NCI-H2029 (cell line): Measurements from ENCODE around the gene SERPING1.
"Not testable (repeated sequence)": the region's sequence is repeated elsewhere in the genome, so short reads cannot be mapped to it uniquely, and the experiment has no call there.

ENCODE experiments used
- DNase-seq: peaks from one replicate; lab custom pipeline; 2025; lab: John Stamatoyannopoulos, UW

The SERPING1 gene

DNA sequence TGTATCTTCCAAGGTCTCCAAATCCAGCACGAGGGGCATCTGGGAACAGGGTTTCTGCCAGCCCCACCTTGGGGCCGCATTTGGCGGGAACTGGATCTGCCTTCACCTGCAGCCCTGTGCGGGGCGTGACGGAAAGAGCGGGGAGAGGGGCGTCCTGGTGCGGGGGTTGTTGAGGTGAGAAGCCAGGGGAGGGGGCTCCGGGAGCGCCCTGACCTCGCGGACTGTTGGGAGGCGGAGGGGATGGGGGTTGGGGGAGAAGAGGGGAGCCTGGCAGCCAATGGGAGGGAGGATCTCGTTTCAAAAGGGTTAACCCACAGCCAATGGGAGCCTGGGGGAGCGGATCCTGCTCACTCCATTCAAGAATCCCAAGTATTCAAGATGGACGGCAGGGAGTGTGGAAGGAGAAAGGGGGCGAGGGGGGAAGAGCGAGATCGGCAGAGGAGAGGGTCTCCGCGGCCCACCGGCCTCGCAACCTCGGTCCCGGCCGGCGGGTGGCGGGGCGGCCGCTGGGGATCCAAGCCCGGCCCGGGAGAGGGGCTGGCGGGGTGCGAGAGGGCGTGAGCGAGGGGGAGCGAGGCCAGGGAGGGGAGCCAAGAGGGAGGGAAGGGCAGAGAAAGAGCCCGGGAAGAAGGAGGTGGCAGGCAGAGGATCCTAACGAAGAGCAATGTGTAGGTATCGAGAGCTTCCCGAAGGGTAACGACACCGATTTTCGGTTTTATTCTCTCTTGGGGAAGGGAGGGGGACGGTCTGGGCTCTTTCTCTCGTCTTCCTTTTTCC lies 40.7 kb downstream of the SERPING1 start:
- no peak for DNase-seq

DNA sequence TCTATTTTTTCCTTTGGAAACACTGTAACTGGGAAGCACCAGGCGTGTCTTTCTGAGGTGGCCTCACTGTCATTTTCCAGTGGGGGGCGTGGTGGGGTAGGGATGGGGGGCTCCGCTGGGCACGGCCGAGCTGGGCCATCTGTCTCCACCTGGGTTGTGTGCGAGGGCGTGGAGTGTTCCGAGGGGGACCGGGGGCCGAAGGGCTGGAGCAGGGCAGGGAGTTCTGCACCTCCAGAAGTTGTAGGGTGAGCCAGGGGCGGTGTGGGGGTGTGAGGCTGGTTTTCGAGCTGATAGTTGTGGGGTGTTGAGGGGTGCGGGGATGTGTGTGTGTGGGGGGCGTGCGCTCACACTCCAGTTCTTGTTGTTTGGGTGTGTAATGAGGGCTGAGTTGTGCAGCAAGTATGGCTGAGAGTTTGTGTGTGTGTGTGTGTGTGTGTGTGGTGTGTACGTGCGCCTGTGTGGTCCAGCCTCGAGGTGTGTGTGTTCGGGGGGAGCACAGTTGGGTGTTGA lies 41.4 kb downstream of the SERPING1 start:
- no peak for DNase-seq

DNA sequence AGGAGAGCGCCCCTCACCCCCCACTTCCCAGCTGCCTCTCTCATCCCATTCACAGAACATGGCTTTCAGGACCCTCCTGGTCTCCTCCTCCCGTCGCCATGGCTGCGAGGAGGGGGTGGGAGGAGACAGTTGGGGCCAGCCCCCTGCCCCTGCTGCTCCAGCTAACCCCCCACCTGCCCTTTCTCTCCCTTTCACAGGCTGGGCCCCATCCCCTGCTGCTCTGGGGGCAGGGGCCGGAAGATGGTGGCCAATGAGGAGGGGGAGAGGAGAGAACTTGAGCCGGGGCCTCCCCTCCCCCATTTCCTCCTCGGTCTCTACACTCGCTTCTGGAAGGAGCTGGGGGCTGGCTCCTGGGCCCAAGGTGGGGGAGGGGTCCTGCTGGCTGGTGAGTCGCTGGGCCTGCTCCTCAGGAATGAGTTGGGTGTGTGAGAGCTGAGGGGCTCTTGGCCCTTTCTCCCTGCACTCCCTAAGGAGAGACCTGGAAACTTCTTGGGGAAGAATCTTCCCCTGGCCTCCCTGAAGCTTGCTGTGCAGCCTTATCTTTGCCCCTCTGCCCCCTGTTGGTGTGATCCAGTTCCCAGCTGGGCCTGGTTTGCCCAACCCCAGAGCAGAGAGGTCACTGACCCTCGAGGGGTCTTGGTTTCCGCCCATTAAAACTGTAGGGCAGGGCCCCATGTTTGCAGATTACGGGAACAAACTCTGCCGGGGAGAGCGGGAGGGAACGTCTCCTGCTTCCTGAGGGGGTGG lies 42.0 kb downstream of the SERPING1 start:
- DNase-seq = no peak

DNA sequence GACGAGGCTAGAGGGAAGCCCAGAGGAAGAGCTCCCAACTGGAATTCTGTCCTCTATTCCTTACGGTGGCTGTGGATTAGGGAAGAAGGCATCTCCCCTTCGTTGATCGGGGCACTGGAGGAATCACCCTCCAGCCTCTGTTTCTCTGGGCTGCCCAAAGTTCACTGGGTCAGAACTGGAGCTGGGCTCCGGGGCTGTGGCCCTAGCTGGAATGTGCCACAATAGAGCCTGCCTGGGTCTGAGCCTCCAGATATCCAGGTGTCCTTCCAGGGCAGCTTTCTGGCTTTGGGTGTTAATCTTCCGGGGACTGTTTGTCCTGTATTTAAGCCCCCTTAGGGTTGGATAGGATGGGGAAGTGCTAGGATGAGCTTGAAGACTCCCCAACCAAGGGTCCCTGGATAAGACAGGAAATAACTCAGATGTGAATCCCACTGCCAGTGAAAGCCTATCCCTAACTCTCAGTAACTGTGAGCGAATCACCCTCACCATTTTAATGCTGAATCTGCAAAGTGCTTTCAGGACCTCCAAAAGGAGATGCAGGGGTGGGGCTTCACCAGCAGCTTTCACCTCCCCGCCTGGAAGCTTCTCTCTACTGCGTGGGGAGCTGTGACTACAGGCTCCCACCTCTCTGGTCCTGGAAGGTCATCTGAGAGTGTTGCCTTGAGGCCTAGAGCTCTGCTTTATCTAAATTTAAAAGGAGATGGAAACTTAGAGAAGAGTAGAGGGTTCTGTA lies 42.7 kb downstream of the SERPING1 start:
- DNase-seq = no peak

- DNase-seq = no peak
Observed at GRCh38 chr11:57641011-57641807, 43.7 kb downstream of the SERPING1 start.

DNA sequence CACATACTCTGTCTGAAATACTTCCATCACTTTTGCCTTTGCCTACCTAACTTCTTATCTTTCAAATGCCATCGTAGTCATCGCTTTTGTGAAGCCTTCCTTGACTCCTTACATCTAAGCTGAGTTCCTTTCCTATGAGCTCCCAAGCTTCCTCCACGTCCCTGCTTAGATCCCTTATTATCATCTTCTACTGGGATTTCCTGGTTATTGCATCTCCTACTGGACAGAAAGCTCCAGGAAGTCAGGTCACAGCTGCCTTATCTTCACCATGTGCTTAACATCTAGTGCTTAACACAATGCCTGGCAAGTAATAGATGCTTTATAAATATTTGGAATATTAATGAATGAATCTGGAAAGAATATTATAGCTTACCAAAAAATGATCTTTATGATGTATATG lies 46.3 kb downstream of the SERPING1 start:
- no peak for DNase-seq

DNA sequence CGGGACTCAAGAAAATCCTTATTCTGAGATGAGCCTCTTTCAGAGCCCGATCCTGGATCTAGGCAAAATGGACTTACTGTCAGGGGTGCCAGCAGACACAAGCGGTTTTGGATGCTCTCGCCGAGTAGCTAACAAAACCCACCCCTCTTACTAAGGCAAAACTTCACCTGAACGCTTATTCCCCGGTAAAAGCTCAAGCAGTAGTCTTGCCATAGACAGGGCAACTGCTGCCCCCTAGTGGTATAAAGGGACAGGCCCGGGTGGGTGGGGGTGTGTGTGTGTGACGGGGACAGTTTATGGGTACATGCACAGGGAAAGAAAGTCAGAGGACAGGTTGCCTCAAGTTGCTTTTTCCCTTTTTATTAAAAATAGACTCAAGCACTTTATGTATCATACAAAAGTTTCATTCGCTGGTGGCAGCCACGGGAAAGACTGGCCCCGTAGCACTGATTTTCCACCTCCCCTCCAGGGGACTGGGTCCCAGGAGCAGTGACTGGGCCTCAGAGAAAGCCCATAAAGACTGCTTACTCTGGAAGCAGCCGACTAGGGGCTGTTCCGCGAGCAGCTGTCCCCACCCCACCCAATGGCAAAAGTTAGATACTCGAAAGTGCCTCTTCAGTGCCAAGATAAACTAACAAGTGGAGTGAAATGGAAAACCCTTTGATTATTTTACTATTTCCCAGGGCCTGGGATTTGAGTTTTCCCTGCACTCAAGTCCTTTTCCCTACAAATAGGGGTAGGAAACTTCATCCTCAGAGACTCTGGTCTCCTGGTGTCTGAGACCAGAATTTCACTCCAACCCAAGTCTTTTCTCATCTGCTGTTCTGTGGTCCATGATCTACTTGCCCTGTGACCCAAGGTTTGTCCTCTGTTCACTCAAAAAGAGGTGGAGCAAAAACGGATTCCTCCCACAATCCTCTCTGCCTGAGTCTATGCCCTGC lies 47.5 kb downstream of the SERPING1 start:
- DNase-seq = peak; percentile 37

DNA sequence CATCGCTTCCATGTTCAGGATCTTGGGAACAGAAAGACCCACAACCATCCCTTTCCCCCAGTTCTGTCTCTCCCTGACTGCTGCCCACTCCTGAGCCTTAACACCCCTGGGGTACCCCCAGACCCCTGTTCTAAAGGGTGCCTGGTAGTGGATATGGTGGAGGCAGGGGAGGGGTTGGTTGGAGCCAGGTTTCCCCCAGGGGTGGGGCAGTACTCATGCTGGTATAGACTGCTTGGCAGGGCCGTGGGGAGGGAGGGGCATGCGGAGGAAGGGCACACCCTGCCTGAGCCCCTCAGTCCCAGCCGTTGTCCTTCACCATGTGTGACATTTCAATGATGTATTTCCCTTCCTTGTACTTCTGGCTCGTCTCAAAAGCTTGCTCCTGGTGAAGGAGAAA lies 48.2 kb downstream of the SERPING1 start:
- DNase-seq = no peak

- no peak for DNase-seq
Observed at GRCh38 chr11:57646194-57646798, 48.8 kb downstream of the SERPING1 start.

- DNase-seq = no peak
Observed at GRCh38 chr11:57646799-57647303, 49.4 kb downstream of the SERPING1 start.

GRCh38 chr11:57647372-57647771 lies 49.9 kb downstream of the SERPING1 start:
- no peak for DNase-seq

GRCh38 chr11:57647960-57648800 lies 50.7 kb downstream of the SERPING1 start:
- no peak for DNase-seq

GRCh38 chr11:57648801-57649735 lies 51.6 kb downstream of the SERPING1 start:
- DNase-seq = no peak

- no peak for DNase-seq
Observed at GRCh38 chr11:57649826-57650738, 52.6 kb downstream of the SERPING1 start, which contains the start of gene YPEL4. YPEL4 (minus strand) TSS chr11:57649912; CDS start chr11:57647107, 2,805 bp downstream.

- no peak for DNase-seq
Observed at GRCh38 chr11:57650739-57651090, 53.2 kb downstream of the SERPING1 start.

DNA sequence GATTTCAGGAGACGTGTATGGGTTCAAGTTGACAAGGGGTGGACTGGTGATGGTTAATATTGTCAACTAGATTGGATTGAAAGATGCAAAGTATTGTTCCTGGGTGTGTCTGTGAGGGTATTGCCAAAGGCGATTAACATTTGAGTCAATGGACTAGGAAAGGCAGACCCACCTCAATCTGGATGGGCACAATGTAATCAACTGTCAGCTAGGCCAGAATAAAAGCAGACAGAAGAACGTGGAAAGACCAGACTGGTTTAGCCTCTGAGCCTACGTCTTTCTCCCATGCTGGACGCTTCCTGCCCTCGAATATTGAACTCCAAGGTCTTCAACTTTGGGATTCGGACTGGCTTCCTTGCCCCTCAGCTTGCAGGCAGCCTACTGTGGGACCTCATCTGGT lies 53.9 kb downstream of the SERPING1 start:
- no peak for DNase-seq

DNA sequence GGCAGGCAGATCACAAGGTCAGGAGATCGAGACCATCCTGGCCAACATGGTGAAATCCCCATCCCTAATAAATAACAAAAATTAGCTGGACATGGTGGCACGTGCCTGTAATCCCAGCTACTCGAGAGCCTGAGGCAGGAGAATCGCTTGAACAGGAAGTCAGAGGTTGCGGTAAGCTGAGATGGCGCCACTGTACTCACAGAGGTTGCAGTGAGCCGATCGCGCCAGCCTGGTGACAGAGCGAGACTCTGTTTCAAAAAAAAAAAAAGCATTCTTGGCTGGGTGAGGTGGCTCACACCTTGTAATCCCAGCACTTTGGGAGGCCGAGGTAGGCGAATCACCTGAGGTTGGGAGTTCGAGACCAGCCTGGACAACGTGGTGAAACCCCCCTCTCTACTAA lies 54.7 kb downstream of the SERPING1 start:
- not testable (repeated sequence) for DNase-seq
